Measurements from ENCODE around the gene LRRC3. TPM values are rescaled to one million over a fixed set of nuclear protein-coding genes. Genes with fewer than 3 reads are reported as not detected.

Gene LRRC3
- total RNA-seq, 1 experiment from 2014 or later = 4.6 TPM

- peaks cover 2% of the 10 kb centered on the region; the same call in 1 of the 2 replicates for H3K27me3 ChIP-seq (ENCODE audit: control insufficient read depth, insufficient read depth, low read length)
- no peaks in the 10 kb centered on the region for H3K36me3 ChIP-seq (replicated peaks; ENCODE audit: control insufficient read depth, insufficient read depth, low read length)
- peak; percentile 72 for DNase-seq
- peak overlapping the region; percentile 49 for H3K4me3 ChIP-seq (ENCODE audit: insufficient read depth, low read depth, low read length)
Observed at GRCh38 chr21:44456214-44456914, 1.1 kb downstream of the LRRC3 start.

- peak; percentile 48 for DNase-seq
- Histone ChIP-seq H3K27me3 (ENCODE audit: control insufficient read depth, insufficient read depth, low read length) (peaks cover 2% of the 10 kb centered on the region; the same call in 1 of the 2 replicates), H3K4me3 (ENCODE audit: insufficient read depth, low read depth, low read length) (no peak overlapping the region), H3K36me3 (replicated peaks; ENCODE audit: control insufficient read depth, insufficient read depth, low read length) (no peaks in the 10 kb centered on the region)
Observed at GRCh38 chr21:44456915-44457736, 1.8 kb downstream of the LRRC3 start.

- DNase-seq = no peak
- Histone ChIP-seq H3K27me3 (ENCODE audit: control insufficient read depth, insufficient read depth, low read length) (peaks cover 2% of the 10 kb centered on the region; the same call in 1 of the 2 replicates), H3K4me3 (ENCODE audit: insufficient read depth, low read depth, low read length) (no peak overlapping the region), H3K36me3 (replicated peaks; ENCODE audit: control insufficient read depth, insufficient read depth, low read length) (no peaks in the 10 kb centered on the region)
Observed at GRCh38 chr21:44458971-44459711, 3.8 kb downstream of the LRRC3 start.

DNA sequence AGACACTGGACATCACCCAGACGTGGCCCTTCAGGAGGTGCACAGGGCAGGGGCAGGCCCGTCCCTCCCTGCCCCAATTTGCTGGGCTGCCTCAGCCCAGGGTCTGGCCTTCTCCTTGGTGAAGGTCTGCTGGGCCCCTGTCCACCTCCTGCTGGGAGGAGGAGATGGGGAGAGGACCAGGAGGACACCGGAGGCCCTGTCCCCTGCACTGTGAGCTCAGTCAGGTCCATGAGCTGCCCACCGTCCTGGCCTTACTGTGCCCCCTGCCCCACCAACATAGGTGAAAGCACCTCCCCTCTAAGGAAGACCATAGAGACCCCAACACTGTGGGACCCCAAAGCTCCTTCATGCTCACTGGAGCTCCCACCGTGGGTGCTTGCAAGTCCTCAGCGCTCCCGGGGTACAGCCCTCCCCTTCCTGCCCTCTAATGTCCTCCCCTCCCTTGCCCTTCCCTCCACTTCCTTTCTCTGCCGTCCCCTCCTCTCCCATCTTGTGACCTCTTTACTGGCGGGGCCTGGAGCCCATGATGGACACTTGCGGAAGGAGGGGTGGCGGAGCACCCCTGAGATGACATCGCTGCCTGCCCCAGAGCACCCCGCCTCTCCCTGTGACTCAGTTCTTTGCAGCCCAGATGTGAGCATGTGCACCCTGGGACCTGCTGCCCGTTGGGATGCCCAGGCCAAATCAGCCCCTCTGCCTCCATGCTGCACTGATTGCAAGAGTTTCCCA, 4.6 kb downstream of the LRRC3 start:
- H3K4me3 ChIP-seq (ENCODE audit: insufficient read depth, low read depth, low read length) = no peak overlapping the region
- no peaks in the 10 kb centered on the region; the same call in 1 of the 2 replicates for H3K27me3 ChIP-seq (ENCODE audit: control insufficient read depth, insufficient read depth, low read length)
- no peaks in the 10 kb centered on the region for H3K36me3 ChIP-seq (replicated peaks; ENCODE audit: control insufficient read depth, insufficient read depth, low read length)
- DNase-seq = no peak

DNA sequence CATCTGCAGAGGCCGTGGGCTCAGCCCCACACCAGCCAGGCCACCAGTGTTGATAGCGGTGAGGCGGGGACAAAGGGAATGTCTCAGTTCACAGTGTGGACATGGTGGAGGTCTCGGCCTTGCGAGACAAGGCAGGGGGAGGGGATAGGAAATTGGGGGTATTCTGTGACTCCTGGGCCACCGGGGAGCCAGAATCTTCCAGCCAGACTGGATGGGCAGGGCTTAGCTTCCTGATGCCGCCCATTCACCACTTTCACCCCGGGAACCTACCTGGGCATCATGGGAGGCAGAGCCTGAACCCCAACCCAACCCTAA, 5.1 kb downstream of the LRRC3 start:
- H3K27me3 ChIP-seq (ENCODE audit: control insufficient read depth, insufficient read depth, low read length) = no peaks in the 10 kb centered on the region; the same call in 1 of the 2 replicates
- H3K4me3 ChIP-seq (ENCODE audit: insufficient read depth, low read depth, low read length) = no peak overlapping the region
- H3K36me3 ChIP-seq (replicated peaks; ENCODE audit: control insufficient read depth, insufficient read depth, low read length) = no peaks in the 10 kb centered on the region
- no peak for DNase-seq

- H3K36me3 ChIP-seq (replicated peaks; ENCODE audit: control insufficient read depth, insufficient read depth, low read length) = no peaks in the 10 kb centered on the region
- peak; percentile 51 for DNase-seq
- no peaks in the 10 kb centered on the region; the same call in 1 of the 2 replicates for H3K27me3 ChIP-seq (ENCODE audit: control insufficient read depth, insufficient read depth, low read length)
- no peak overlapping the region for H3K4me3 ChIP-seq (ENCODE audit: insufficient read depth, low read depth, low read length)
Observed at GRCh38 chr21:44461005-44461404, 5.7 kb downstream of the LRRC3 start.

DNA sequence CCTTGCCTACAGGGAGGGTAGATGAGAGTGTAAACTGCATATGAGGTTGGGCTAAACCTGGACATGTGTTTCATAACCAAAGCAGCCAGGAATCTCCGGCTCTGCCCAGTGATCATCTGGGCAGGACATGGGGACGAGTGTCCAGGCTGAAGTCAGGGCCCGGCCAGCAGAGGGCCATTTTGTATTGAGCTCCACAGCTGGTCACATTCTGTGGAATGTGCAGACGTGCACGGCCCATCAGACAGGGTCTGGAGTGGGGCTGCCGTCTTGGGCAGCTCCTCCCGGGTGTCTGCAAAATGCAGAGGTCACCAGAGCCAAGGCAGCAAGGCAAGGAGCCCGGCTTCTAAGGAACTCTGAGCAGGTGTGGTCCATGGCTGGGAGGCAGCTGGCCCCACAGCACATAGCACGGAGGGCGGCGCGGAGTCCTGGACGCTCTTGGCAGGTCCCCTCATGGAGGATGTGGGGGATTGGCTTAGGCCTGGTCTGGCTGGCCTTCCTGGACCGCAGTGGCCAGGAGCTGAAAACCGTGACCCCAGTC, 6.2 kb downstream of the LRRC3 start:
- no peak overlapping the region for H3K4me3 ChIP-seq (ENCODE audit: insufficient read depth, low read depth, low read length)
- DNase-seq = peak; percentile 49
- H3K36me3 ChIP-seq (replicated peaks; ENCODE audit: control insufficient read depth, insufficient read depth, low read length) = no peaks in the 10 kb centered on the region
- H3K27me3 ChIP-seq (ENCODE audit: control insufficient read depth, insufficient read depth, low read length) = no peaks in the 10 kb centered on the region

DNA sequence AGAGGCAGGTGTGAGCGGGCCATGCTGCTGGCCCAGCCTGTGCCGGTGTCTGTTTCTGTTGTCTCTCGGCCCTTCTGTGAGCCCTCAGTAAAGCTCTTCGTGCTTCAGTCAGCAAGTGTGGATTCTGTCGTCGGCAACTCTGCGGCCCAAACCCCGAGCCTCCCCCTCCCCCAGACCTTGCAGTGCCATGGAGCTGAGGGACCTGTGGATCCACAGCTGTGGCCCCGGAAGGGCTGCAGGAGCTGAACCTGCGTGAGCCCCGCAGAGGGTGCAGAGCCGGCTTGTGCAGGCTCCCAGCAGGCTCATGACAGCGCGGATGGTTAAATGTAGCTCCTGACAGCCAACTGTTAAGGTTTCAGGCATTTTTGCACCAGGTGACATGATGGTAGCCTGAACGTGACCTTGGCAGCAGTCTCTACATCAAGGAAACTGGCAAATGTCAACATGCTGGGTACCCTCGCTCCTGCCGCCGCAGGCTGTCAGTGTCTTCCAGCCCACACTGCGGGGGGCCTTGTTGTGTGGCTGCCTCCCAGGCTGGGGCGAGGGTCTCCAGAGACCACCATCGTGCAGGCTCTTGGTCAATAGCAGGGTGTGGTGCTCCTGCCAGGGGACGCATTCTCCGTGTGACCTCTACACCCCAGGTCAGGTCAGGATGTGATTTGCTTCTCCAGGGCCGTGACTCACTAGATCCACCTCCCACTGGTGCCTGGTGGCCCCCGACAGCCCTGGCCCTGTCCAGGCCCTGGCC, 7.0 kb downstream of the LRRC3 start:
- H3K4me3 ChIP-seq (ENCODE audit: insufficient read depth, low read depth, low read length) = no peak overlapping the region
- DNase-seq = no peak
- H3K27me3 ChIP-seq (ENCODE audit: control insufficient read depth, insufficient read depth, low read length) = no peaks in the 10 kb centered on the region
- H3K36me3 ChIP-seq (replicated peaks; ENCODE audit: control insufficient read depth, insufficient read depth, low read length) = no peaks in the 10 kb centered on the region

DNA sequence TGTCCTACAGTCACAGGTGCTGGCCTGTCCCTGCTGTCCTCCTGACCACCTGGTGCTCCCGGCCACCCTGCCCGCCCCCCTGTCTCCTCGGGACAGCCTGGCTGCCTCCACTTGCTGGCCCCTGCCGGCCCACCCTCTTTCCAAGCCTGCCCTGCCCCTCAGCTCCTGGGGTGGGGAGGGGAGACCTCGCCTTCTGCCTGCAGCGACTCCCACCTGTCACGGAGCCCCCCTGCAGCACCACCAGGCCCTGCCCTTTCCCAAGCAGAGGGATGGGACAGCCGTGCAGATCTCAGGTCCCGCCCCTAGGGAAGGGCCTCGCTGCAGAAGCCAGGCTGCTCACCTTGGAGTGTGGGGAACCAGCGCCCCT, 7.5 kb downstream of the LRRC3 start:
- H3K36me3 ChIP-seq (replicated peaks; ENCODE audit: control insufficient read depth, insufficient read depth, low read length) = no peaks in the 10 kb centered on the region
- H3K4me3 ChIP-seq (ENCODE audit: insufficient read depth, low read depth, low read length) = no peak overlapping the region
- no peaks in the 10 kb centered on the region for H3K27me3 ChIP-seq (ENCODE audit: control insufficient read depth, insufficient read depth, low read length)
- peak; percentile 71 for DNase-seq

GRCh38 chr21:44463724-44464123, 8.4 kb downstream of the LRRC3 start:
- no peaks in the 10 kb centered on the region for H3K36me3 ChIP-seq (replicated peaks; ENCODE audit: control insufficient read depth, insufficient read depth, low read length)
- peak; percentile 76 for DNase-seq
- H3K27me3 ChIP-seq (ENCODE audit: control insufficient read depth, insufficient read depth, low read length) = no peaks in the 10 kb centered on the region
- H3K4me3 ChIP-seq (ENCODE audit: insufficient read depth, low read depth, low read length) = no peak overlapping the region

- Histone ChIP-seq H3K27me3 (ENCODE audit: control insufficient read depth, insufficient read depth, low read length) (no peaks in the 10 kb centered on the region), H3K4me3 (ENCODE audit: insufficient read depth, low read depth, low read length) (no peak overlapping the region), H3K36me3 (replicated peaks; ENCODE audit: control insufficient read depth, insufficient read depth, low read length) (no peaks in the 10 kb centered on the region)
- no peak for DNase-seq
Observed at GRCh38 chr21:44464351-44464750, 9.0 kb downstream of the LRRC3 start.

DNA sequence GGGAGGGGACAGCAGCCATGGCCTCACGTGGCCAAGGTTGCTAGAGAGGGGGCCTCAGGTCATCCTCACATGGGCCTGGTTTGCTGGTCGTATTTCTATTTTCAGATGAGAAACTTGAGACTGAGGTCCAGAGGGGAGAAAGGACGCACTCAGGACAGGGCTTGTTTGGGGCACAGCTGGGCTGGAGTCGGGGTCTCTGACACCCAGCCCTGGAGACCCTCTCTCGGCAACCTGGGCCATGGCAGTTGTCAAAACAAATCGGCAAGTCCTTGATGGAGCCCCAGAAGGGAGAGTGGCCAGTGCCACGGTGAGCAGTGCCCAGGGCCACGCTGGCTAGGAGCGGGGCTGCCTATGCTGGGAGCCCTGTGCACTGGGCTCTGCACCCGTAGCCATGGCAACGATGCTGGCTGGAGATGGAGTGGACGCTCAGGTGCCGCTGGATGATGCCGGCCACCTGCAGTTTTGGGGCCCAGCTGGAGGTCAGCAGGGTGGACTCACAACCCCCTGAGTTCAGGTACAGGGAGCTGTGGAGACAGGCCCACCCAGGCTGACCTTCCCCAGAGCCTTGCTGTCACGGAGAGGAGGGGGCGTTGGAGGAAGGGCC, 11.1 kb downstream of the LRRC3 start:
- Histone ChIP-seq H3K27me3 (ENCODE audit: control insufficient read depth, insufficient read depth, low read length) (no peaks in the 10 kb centered on the region), H3K4me3 (ENCODE audit: insufficient read depth, low read depth, low read length) (no peak overlapping the region), H3K36me3 (replicated peaks; ENCODE audit: control insufficient read depth, insufficient read depth, low read length) (no peaks in the 10 kb centered on the region)
- no peak for DNase-seq
